ENCODE data around the gene YBX2. TPM values are rescaled to one million over a fixed set of nuclear protein-coding genes. Genes with fewer than 3 reads are reported as not detected.

Gene YBX2
- total RNA-seq, 1 experiment from 2014 or later, result 24.0 TPM

- Mint-ChIP-seq H3K27me3 (ENCODE audit: low read depth) (peaks cover 13% of the 10 kb centered on the region), H3K9me3 (no peaks in the 10 kb centered on the region), H3K4me1 (peaks cover 16 to 23% of the 10 kb centered on the region in 2 experiments), H3K4me3 (peak within 1 kb of the TSS; percentile 76 to 92), H3K27ac (peak within 1 kb of the TSS in 1 of 3 experiments; percentile 55; a peak in 1 of 7 replicates), H3K36me3 (ENCODE audit: insufficient read depth in 1 of 3, low read depth in 3 of 3) (peaks cover 2 to 14% (median 5%) of the 10 kb centered on the region in 3 experiments; a peak in 5 of 7 replicates)
- no CpG with 5 or more reads among the region's 71 CpGs for WGBS (ENCODE audit: extremely low coverage, insufficient read length, low lambda C conversion rate)
- H3K9me3 ChIP-seq (ENCODE audit: control insufficient read depth, low read depth, low read length), result no peaks in the 10 kb centered on the region
- no peaks in the 10 kb centered on the region for H3K27me3 ChIP-seq (ENCODE audit: insufficient read depth, low read length)
- no peak within 1 kb of the TSS for H3K56ac ChIP-seq (ENCODE audit: insufficient read length, low read depth, low read length)
- peak within 1 kb of the TSS; percentile 41 for H3K9ac ChIP-seq (ENCODE audit: extremely low read depth, insufficient read length, low read length)
- H2BK12ac ChIP-seq (ENCODE audit: insufficient read length, low read depth, low read length), result no peak within 1 kb of the TSS
- no peak within 1 kb of the TSS for H4K5ac ChIP-seq (ENCODE audit: insufficient read length, low read depth, low read length)
- no peak within 1 kb of the TSS for H3K23ac ChIP-seq (ENCODE audit: insufficient read length, low read depth, low read length)
- peak within 1 kb of the TSS; percentile 41 for H3K18ac ChIP-seq (ENCODE audit: insufficient read length, low read depth, low read length)
- no peak within 1 kb of the TSS for H3K4ac ChIP-seq (ENCODE audit: low read depth, low read length)
- no peak within 1 kb of the TSS for H2BK20ac ChIP-seq (ENCODE audit: low read depth, low read length, poor library complexity, severe bottlenecking)
- H3K23me2 ChIP-seq (ENCODE audit: insufficient read length, low read depth, low read length, poor library complexity, severe bottlenecking), result peaks cover 12% of the 10 kb centered on the region
- peaks cover 4% of the 10 kb centered on the region; the same call in 1 of the 2 replicates for H3K4me1 ChIP-seq (ENCODE audit: insufficient read depth, low read length)
- H4K20me1 ChIP-seq (ENCODE audit: control insufficient read depth, insufficient read depth, insufficient read length), result no peaks in the 10 kb centered on the region
- peak within 1 kb of the TSS; percentile 55 for H3K14ac ChIP-seq (ENCODE audit: insufficient read depth, low read length)
- H4K8ac ChIP-seq (replicated peaks; ENCODE audit: insufficient read length, low read depth, low read length), result no peak within 1 kb of the TSS
- H3T11ph ChIP-seq (ENCODE audit: low read length), result no peak within 1 kb of the TSS
- no peaks in the 10 kb centered on the region for H3K79me2 ChIP-seq (ENCODE audit: insufficient read depth, low read length)
- no peak within 1 kb of the TSS for H2AK5ac ChIP-seq (ENCODE audit: insufficient read length, low read length)
- DNase-seq, result peak; percentile 99
- H3K4me2 ChIP-seq (ENCODE audit: insufficient read depth, insufficient read length, low read length), result peak within 1 kb of the TSS; percentile 75
- no peak within 1 kb of the TSS for H2BK5ac ChIP-seq (ENCODE audit: insufficient read length, low read length)
- H2BK15ac ChIP-seq (ENCODE audit: low read depth, low read length), result no peak within 1 kb of the TSS
- H3K79me1 ChIP-seq (ENCODE audit: insufficient read depth, low read depth, low read length, poor library complexity, severe bottlenecking), result no peaks in the 10 kb centered on the region
- H2BK120ac ChIP-seq (ENCODE audit: low read depth, low read length, poor library complexity, severe bottlenecking), result no peak within 1 kb of the TSS
- H4K91ac ChIP-seq (ENCODE audit: insufficient read length, low read depth, low read length), result no peak within 1 kb of the TSS
- H3K27ac ChIP-seq (ENCODE audit: insufficient read length, low read depth, low read length), result no peak within 1 kb of the TSS
- H2AFZ ChIP-seq (ENCODE audit: low read length), result no peak within 1 kb of the TSS
- no peak for TF ChIP-seq CTCF (conservative IDR thresholded peaks at IDR 0.05)
Observed at GRCh38 chr17:7281074-7281952, 13.1 kb downstream of the YBX2 start, which contains the start of gene SLC2A4. SLC2A4 (plus strand) TSS chr17:7281718; CDS start chr17:7281935, 217 bp downstream.

Data from H9 (cell line).